ENCODE measurements around the gene PAF1.

The PAF1 gene

GRCh38 chr19:39413272-39413910, 22.5 kb upstream of the PAF1 start:
- peak; percentile 32; the same call in 1 of the 2 replicates for TF ChIP-seq TAF1 (IDR thresholded peaks at IDR 0.05; ENCODE audit: low read depth)
- TF ChIP-seq MAX (IDR thresholded peaks at IDR 0.05): 0 out of 2 replicates have a peak, but pooled peaks have one; percentile 10
- TF ChIP-seq TEAD4 (IDR thresholded peaks at IDR 0.05): no peak
- TF ChIP-seq RAD21 (IDR thresholded peaks at IDR 0.05; ENCODE audit: low read depth): no peak
- TF ChIP-seq CREB1 (IDR thresholded peaks at IDR 0.05; ENCODE audit: low read depth): no peak
- TF ChIP-seq EGR1 (IDR thresholded peaks at IDR 0.05): peak; percentile 82
- no peak for TF ChIP-seq EP300 (IDR thresholded peaks at IDR 0.05; ENCODE audit: borderline replicate concordance)

GRCh38 chr19:39412867-39413271, 22.0 kb upstream of the PAF1 start:
- TF ChIP-seq TAF1 (IDR thresholded peaks at IDR 0.05; ENCODE audit: low read depth): 0 out of 2 replicates have a peak, but pooled peaks have one; percentile 10
- TF ChIP-seq MAX (IDR thresholded peaks at IDR 0.05): no peak
- peak; percentile 69 for TF ChIP-seq ZBTB7A (IDR thresholded peaks at IDR 0.05; ENCODE audit: low read depth)

- peak; percentile 30; the same call in 1 of the 2 replicates for TF ChIP-seq YY1 (IDR thresholded peaks at IDR 0.05; ENCODE audit: low read depth)
- TF ChIP-seq CEBPB (IDR thresholded peaks at IDR 0.05): peak; percentile 92
- TF ChIP-seq TAF1 (IDR thresholded peaks at IDR 0.05; ENCODE audit: low read depth): peak; percentile 58; the same call in 1 of the 2 replicates
- no peak; the same call in 1 of the 2 replicates for TF ChIP-seq FOXM1 (IDR thresholded peaks at IDR 0.05; ENCODE audit: borderline replicate concordance, low read depth)
- 0 out of 2 replicates have a peak, but pooled peaks have one; percentile 14 for TF ChIP-seq EGR1 (IDR thresholded peaks at IDR 0.05)
- peak; percentile 81 for TF ChIP-seq MAX (IDR thresholded peaks at IDR 0.05)
- 0 out of 2 replicates have a peak, but pooled peaks have one; percentile 1 for TF ChIP-seq NFIC (IDR thresholded peaks at IDR 0.05)
- TF ChIP-seq EP300 (IDR thresholded peaks at IDR 0.05; ENCODE audit: borderline replicate concordance): peak; percentile 64; the same call in 1 of the 2 replicates
- peak; percentile 76 for TF ChIP-seq TCF12 (IDR thresholded peaks at IDR 0.05; ENCODE audit: low read depth)
- TF ChIP-seq RAD21 (IDR thresholded peaks at IDR 0.05; ENCODE audit: low read depth): peak; percentile 51; the same call in 1 of the 2 replicates
- peak; percentile 99 for TF ChIP-seq ZBTB7A (IDR thresholded peaks at IDR 0.05; ENCODE audit: low read depth)
- TF ChIP-seq USF1 (IDR thresholded peaks at IDR 0.05): peak; percentile 93
- TF ChIP-seq CREB1 (IDR thresholded peaks at IDR 0.05; ENCODE audit: low read depth): peak; percentile 41; the same call in 1 of the 2 replicates
- no peak for TF ChIP-seq REST (IDR thresholded peaks at IDR 0.05; ENCODE audit: low read depth)
- TF ChIP-seq TEAD4 (IDR thresholded peaks at IDR 0.05): peak; percentile 93
Observed at GRCh38 chr19:39412100-39412866, 21.4 kb upstream of the PAF1 start, which contains the start of gene PLEKHG2. Gene PLEKHG2 (plus strand): TSS chr19:39412669. CDS start chr19:39414087, 1,418 bp downstream.

- TF ChIP-seq RAD21 (IDR thresholded peaks at IDR 0.05; ENCODE audit: low read depth): peak; percentile 89
- TF ChIP-seq TEAD4 (IDR thresholded peaks at IDR 0.05): no peak
Observed at GRCh38 chr19:39411832-39412099, 20.9 kb upstream of the PAF1 start.

GRCh38 chr19:39411081-39411831, 20.4 kb upstream of the PAF1 start:
- TF ChIP-seq EP300 (IDR thresholded peaks at IDR 0.05; ENCODE audit: borderline replicate concordance): no peak
- 0 out of 2 replicates have a peak, but pooled peaks have one; percentile 5 for TF ChIP-seq CEBPB (IDR thresholded peaks at IDR 0.05)

- no peak for TF ChIP-seq USF1 (IDR thresholded peaks at IDR 0.05)
- no peak for TF ChIP-seq REST (IDR thresholded peaks at IDR 0.05; ENCODE audit: low read depth)
- TF ChIP-seq ZBTB7A (IDR thresholded peaks at IDR 0.05; ENCODE audit: low read depth): no peak
- TF ChIP-seq EGR1 (IDR thresholded peaks at IDR 0.05): no peak
Observed at GRCh38 chr19:39410831-39411080, 19.9 kb upstream of the PAF1 start.

Measured in Ishikawa (cell line).